HG02870 (cell line): Measurements from ENCODE around the gene DUOX1.

Source experiments
- ATAC-seq: cut with Tn5 transposase; IDR thresholded peaks from one replicate; pipeline ENCODE4 v1.9.1; 2021; ENCODE audit warnings: mild to moderate bottlenecking, moderate library complexity; ENCODE audit not compliant: unreplicated experiment

The DUOX1 gene

DNA sequence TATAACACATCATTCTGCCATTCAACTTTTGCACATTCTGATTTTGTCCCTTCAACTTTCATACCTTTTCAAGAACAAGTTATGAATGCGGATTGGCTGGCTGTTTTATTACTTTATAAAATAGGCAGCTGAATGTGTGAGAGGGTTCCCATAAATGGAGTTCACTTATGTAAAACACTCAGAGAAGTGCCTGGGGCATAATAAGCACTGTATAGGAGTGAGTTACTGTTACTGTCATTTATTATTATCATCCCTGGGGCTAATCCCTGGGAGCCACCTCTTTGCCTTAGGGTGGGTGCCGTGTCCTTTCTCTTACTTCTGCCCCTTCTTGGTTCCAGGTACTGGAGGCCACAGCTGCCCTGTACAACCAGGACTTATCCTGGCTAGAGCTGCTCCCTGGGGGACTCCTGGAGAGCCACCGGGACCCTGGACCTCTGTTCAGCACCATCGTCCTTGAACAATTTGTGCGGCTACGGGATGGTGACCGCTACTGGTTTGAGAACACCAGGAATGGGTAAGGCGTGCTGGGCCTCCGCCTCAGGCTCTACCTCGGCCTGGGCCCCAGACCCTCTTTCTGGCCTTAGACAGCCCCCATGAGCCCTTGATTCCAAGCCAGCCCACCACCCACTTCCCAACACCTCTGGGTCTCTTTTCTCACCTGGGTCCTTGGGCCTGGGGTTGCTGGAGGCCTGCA, 10.9 kb downstream of the DUOX1 start:
- no peak for ATAC-seq

DNA sequence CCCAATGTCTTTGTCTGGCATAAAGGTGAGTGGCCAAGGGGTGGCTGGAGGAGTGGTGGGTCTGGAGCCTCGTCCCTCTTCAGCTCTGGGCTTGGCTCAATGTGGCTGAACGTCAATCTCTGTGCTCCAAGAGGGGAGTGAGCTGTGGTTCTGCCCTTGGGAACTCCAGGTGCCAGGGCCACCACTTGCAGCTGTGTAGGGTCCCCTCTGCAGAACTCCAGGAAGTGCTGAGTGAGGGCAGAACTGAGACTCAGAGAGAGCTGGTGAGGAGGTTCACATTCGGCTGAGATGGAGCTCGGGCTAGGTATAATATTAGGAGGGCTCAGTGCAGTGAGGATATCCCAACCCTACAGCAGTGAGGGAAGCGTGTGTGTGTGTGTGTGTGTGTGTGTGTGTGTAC, 11.6 kb downstream of the DUOX1 start:
- ATAC-seq: no peak

- no peak for ATAC-seq
Observed at GRCh38 chr15:45143056-45143455, 13.3 kb downstream of the DUOX1 start.

DNA sequence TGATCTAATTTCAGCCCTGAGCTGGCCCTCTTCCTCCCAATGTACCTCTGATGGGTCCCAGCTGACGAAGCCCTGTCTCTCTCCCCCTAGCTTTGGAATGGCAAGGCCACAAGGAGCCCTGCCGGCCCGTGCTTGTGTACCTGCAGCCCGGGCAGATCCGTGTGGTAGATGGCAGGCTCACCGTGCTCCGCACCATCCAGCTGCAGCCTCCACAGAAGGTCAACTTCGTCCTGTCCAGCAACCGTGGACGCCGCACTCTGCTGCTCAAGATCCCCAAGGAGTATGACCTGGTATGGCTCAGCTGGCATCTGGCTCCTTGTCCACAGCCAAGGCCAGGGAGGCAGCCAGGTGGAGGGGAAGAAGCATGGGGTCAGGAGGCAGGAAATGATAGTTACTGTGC, 14.2 kb downstream of the DUOX1 start:
- no peak for ATAC-seq

GRCh38 chr15:45144775-45145174, 15.0 kb downstream of the DUOX1 start:
- no peak for ATAC-seq

DNA sequence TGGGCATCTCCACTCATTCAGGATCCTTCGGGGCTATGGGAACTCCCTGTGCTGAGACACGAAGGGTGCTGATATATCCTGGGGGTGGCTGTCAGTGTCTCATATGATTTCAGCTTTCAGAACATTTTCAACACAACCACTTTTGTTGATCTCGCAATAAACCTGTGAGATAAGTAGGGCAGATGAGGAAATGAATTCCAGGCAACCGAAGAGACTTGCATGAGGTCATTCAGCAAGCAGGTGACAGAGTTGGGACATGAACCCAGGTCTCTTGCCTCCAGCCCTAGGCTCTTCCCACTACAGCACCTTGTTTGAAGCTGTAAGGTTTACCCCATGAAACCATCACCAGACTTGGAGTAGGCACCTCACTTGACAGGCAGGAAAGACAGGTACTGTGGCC, 16.6 kb downstream of the DUOX1 start:
- no peak for ATAC-seq

- ATAC-seq: no peak
Observed at GRCh38 chr15:45147606-45148005, 17.8 kb downstream of the DUOX1 start.

GRCh38 chr15:45148076-45149059, 18.6 kb downstream of the DUOX1 start:
- no peak for ATAC-seq

DNA sequence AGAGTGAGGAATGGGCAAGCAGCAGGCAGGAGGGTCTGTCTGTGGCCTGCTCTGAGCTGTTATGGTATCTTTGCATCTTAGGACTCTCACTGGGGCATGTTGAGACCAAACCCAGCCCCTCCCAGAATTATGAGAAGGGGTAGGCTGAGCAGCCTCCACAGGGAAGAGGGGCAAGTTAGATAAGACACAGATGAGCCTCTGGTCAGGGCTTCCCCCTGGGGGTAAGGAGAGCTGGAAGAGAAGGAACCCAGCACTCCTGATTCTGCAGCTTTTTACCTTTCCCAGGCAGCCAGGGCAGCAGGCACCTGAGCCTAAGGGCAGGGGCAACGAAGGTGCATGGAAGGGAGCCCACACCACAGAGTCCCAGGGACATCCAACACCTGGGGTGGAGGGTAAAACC, 19.3 kb downstream of the DUOX1 start:
- ATAC-seq: no peak

DNA sequence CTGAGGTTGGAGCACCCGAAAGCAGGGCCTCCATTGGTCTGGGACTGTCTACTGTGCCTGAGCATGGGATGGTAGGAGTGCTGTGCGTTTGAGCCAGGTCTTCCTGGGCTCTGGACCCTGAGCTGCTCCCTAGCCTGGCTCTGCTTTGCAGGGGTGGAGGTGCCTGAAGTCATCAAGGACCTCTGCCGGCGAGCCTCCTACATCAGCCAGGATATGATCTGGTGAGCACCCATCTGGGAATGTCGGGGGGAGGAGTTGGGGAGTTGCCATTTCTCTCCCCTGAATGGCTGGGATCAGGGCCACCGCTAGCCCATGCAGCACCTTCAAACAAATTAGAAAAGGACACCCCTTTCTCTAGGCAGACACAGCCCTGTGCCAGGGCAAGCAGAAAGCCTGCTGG, 20.7 kb downstream of the DUOX1 start:
- ATAC-seq: no peak

DNA sequence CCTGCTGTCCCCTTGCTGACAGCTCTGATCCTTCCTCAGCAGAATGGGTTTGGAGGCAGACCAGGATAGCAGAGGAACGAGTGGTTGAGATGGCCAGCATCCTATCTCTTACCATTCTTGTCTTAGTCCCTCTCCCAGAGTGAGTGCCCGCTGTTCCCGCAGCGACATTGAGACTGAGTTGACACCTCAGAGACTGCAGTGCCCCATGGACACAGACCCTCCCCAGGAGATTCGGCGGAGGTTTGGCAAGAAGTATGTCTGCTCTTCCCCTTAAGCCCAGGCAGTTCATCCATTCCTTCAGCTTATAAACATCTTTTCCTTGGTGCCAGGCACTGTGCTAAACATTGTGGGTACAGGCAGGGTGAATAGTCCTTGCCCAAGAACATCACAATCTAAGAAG, 21.2 kb downstream of the DUOX1 start:
- ATAC-seq: no peak

DNA sequence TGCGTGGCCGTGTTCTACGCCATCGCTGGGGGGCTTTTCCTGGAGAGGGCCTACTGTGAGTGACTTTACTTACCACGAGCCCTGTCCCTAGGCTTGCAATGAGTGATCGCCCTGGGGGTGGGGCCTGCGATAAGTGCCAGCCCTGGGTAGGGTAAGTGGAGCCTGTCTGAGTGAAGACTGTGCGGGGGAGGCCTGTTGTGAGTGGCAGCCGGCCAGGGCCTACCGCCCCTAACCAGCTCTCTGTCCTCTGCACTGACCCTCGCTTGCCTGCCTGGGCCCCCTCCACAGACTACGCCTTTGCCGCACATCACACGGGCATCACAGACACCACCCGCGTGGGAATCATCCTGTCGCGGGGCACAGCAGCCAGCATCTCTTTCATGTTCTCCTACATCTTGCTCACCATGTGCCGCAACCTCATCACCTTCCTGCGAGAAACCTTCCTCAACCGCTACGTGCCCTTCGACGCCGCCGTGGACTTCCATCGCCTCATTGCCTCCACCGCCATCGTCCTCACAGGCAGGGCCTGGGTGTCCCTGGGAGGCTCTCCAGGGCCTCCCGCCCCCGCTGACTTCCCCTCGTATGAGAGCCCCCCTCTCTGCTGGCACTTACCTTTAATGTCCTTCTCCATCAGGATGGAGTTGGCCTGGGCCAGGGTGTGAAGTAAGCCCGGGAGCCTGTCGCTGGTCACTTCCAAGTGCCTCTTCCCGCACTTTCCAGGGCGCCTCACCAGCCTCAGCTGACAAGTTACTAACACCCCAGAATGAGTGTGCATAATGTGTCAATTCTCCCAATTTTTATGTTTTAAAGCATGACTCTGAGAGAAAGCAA, 22.4 kb downstream of the DUOX1 start:
- ATAC-seq: no peak

- no peak for ATAC-seq
Observed at GRCh38 chr15:45155739-45156138, 25.9 kb downstream of the DUOX1 start.

GRCh38 chr15:45156744-45157455, 27.1 kb downstream of the DUOX1 start:
- ATAC-seq: no peak

DNA sequence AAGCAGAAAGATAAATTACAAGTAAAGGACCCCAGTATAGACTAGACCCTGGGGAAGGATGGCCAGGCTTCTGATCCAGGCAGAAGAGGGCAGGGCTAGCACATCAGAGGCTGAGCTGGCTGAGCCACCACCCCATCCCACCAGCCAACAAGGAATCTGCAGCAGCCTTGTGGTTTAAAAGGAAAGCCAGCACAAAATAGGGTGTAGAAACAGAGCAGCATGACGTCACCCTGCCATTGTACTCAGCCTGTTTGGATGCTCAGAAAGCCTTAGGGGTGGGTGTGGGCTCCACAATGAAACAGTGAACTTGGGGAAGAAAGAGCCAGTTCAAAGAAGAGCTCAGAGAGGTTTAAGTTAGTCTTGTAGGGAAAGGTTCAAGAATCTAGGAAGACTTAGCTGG, 28.2 kb downstream of the DUOX1 start:
- no peak for ATAC-seq

- no peak for ATAC-seq
Observed at GRCh38 chr15:45161666-45162065, 31.9 kb downstream of the DUOX1 start.

GRCh38 chr15:45162771-45163507, 33.1 kb downstream of the DUOX1 start:
- ATAC-seq: no peak

DNA sequence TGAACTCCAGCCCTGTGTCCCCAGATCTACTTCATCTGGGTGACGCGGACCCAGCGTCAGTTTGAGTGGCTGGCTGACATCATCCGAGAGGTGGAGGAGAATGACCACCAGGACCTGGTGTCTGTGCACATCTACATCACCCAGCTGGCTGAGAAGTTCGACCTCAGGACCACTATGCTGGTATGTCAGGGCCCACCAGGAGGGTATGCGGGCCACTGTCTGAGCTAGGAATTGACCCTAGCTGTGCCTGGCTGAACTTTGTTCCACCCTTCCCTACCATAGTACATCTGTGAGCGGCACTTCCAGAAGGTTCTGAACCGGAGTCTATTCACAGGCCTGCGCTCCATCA, 33.7 kb downstream of the DUOX1 start:
- ATAC-seq: no peak

- no peak for ATAC-seq
Observed at GRCh38 chr15:45164914-45165313, 35.1 kb downstream of the DUOX1 start.

GRCh38 chr15:45165536-45165935, 35.7 kb downstream of the DUOX1 start:
- no peak for ATAC-seq
